Hematopoietic multipotent progenitor cell (in vitro differentiated cells): Measurements from ENCODE around the gene KRTAP21-2. TPM values are rescaled to one million over a fixed set of nuclear protein-coding genes. Genes with fewer than 3 reads are reported as not detected.

Experiments
- small RNA-seq: library from RNA; depleted of rRNA; stranded (forward); fragments of <200 nt; gene quantifications from one replicate; pipeline ENCODE3, GENCODE V24; 2012
- total RNA-seq: library from RNA; depleted of rRNA; stranded (reverse); fragments of >200 nt; gene quantifications from one replicate; pipeline ENCODE4 v1.2.3, GENCODE V29; 2012

Gene KRTAP21-2
- total RNA-seq, 1 donor = not detected

Small RNAs within 50 kb of the gene (small RNA-seq; reads per million reads assigned to genes)
- gene AP000244.1 (not detected), gene KRTAP21-3 (not detected)

Other genes starting within 250 kb of the KRTAP21-2 start
- gene KRTAP19-5, start 245.1 kb downstream of the KRTAP21-2 start, total RNA-seq = not detected
- not detected for gene KRTAP19-6, start 205.4 kb downstream of the KRTAP21-2 start, total RNA-seq
- gene KRTAP19-7, start 185.9 kb downstream of the KRTAP21-2 start, total RNA-seq = not detected
- gene KRTAP22-2, start 156.9 kb downstream of the KRTAP21-2 start, total RNA-seq = not detected
- not detected for gene KRTAP6-3, start 154.8 kb downstream of the KRTAP21-2 start, total RNA-seq
- gene KRTAP6-2, start 148.4 kb downstream of the KRTAP21-2 start, total RNA-seq = not detected
- gene KRTAP22-1, start 146.2 kb downstream of the KRTAP21-2 start, total RNA-seq = not detected
- gene KRTAP6-1, start 133.3 kb downstream of the KRTAP21-2 start, total RNA-seq = not detected
- not detected for gene KRTAP20-1, start 130.8 kb downstream of the KRTAP21-2 start, total RNA-seq
- gene KRTAP20-4, start 126.6 kb downstream of the KRTAP21-2 start, total RNA-seq = not detected
- not detected for gene KRTAP20-2, start 112.1 kb downstream of the KRTAP21-2 start, total RNA-seq
- not detected for gene KRTAP20-3, start 104.4 kb downstream of the KRTAP21-2 start, total RNA-seq
- gene KRTAP21-3, start 28.5 kb downstream of the KRTAP21-2 start, total RNA-seq = not detected
- not detected for gene KRTAP21-1, start 8.2 kb upstream of the KRTAP21-2 start, total RNA-seq
- gene KRTAP8-1, start 66.0 kb upstream of the KRTAP21-2 start, total RNA-seq = not detected
- not detected for gene KRTAP7-1, start 82.5 kb upstream of the KRTAP21-2 start, total RNA-seq
- gene KRTAP11-1, start 134.3 kb upstream of the KRTAP21-2 start, total RNA-seq = not detected